ENCODE data around the gene CHST11.

- TF ChIP-seq SP1 (IDR thresholded peaks at IDR 0.05) (no peak), CTCF (IDR thresholded peaks at IDR 0.05; ENCODE audit: low read depth, low read length, missing input control) (no peak), MAX (IDR thresholded peaks at IDR 0.05) (no peak)
These were observed 21.8 kb downstream of the CHST11 start for GRCh38 chr12:104478396-104479122.

Data from liver (tissue), 3 donors.